HepG2 (cell line): ENCODE results near the gene DNAJB12. TPM values are rescaled to one million over a fixed set of nuclear protein-coding genes. Genes with fewer than 3 reads are reported as not detected.
A peak's percentile ranks its signal among the peaks of the same experiment; 100 is the strongest.

Experiments
- CCAR2 ChIP-seq: fragments of 200-400 bp; formaldehyde crosslinking; optimal IDR thresholded peaks from 2 replicates; pipeline ENCODE3; 2018; ENCODE audit warnings: low read depth, mild to moderate bottlenecking, low read length, moderate library complexity
- DRAP1 ChIP-seq: IDR thresholded peaks from 2 replicates; pipeline ENCODE4 v1.6.1; 2016; ENCODE audit warnings: missing genetic modification reagents, missing compliant biosample characterization
- FOXP1 ChIP-seq, 2 experiments: fragments of 450-650 bp in 1 of 2; IDR thresholded peaks; 2 replicates each; pipeline ENCODE4 v1.6.1; 2017 to 2018; ENCODE audit warnings: antibody characterized with exemption in 1 of 2
- KAT2B ChIP-seq: fragments of 150-350 bp; IDR thresholded peaks from 2 replicates; pipeline ENCODE4 v1.6.1; 2014; ENCODE audit warnings: low read depth, low read length, borderline replicate concordance
- KAT8 ChIP-seq: IDR thresholded peaks from 2 replicates; pipeline ENCODE4 v1.6.1; 2016; ENCODE audit warnings: missing genetic modification reagents, missing compliant biosample characterization
- MEIS1 ChIP-seq: sonication (generic); formaldehyde crosslinking; IDR thresholded peaks from 2 replicates; pipeline ENCODE4 v1.9.0; 2021; ENCODE audit warnings: mild to moderate bottlenecking, missing genetic modification reagents, moderate library complexity, borderline replicate concordance
- MTA1 ChIP-seq: sonication (generic); formaldehyde crosslinking; IDR thresholded peaks from 2 replicates; pipeline ENCODE4 v1.4.0; 2020; ENCODE audit warnings: missing genetic modification reagents, mild to moderate bottlenecking, borderline replicate concordance
- PHF20 ChIP-seq: sonication (generic); formaldehyde crosslinking; IDR thresholded peaks from 2 replicates; pipeline ENCODE4 v1.5.0; 2020; ENCODE audit warnings: mild to moderate bottlenecking, missing genetic modification reagents
- RARA ChIP-seq: IDR thresholded peaks from 2 replicates; pipeline ENCODE4 v1.6.1; 2016; ENCODE audit warnings: missing genetic modification reagents, missing compliant biosample characterization
- RELA ChIP-seq: sonication (generic); formaldehyde crosslinking; IDR thresholded peaks from 2 replicates; pipeline ENCODE4 v1.4.0; 2020; ENCODE audit warnings: missing genetic modification reagents
- REXO4 ChIP-seq: sonication (generic); formaldehyde crosslinking; IDR thresholded peaks from 2 replicates; pipeline ENCODE4 v1.8.0; 2022; ENCODE audit warnings: missing genetic modification reagents, mild to moderate bottlenecking, borderline replicate concordance
- SAP130 ChIP-seq: IDR thresholded peaks from 2 replicates; pipeline ENCODE4 v1.6.1; 2016; ENCODE audit warnings: low read depth
- SCMH1 ChIP-seq: sonication (generic); formaldehyde crosslinking; IDR thresholded peaks from 2 replicates; pipeline ENCODE4 v1.9.0; 2021; ENCODE audit warnings: missing genetic modification reagents, mild to moderate bottlenecking, borderline replicate concordance
- SIN3A ChIP-seq: IDR thresholded peaks from 2 replicates; pipeline ENCODE4 v1.6.1; 2011; ENCODE audit warnings: low read depth, mild to moderate bottlenecking, control low read depth, low read length, borderline replicate concordance
- ZNF101 ChIP-seq: sonication (generic); formaldehyde crosslinking; IDR thresholded peaks from 2 replicates; pipeline ENCODE4 v1.4.0; 2020; ENCODE audit warnings: mild to moderate bottlenecking, low read depth, missing genetic modification reagents, borderline replicate concordance
- ZNF317 ChIP-seq: sonication (generic); formaldehyde crosslinking; IDR thresholded peaks from 2 replicates; pipeline ENCODE4 v1.5.0; 2020; ENCODE audit warnings: mild to moderate bottlenecking, missing genetic modification reagents
- ZNF569 ChIP-seq: sonication (generic); formaldehyde crosslinking; IDR thresholded peaks from 2 replicates; pipeline ENCODE4 v1.5.0; 2020; ENCODE audit warnings: mild to moderate bottlenecking, missing genetic modification reagents, moderate library complexity, borderline replicate concordance
- ZNF878 ChIP-seq: sonication (generic); formaldehyde crosslinking; IDR thresholded peaks from 2 replicates; pipeline ENCODE4 v1.8.1; 2023; ENCODE audit warnings: mild to moderate bottlenecking, missing genetic modification reagents, moderate library complexity
- ZSCAN25 ChIP-seq: sonication (generic); formaldehyde crosslinking; IDR thresholded peaks from 2 replicates; pipeline ENCODE4 v1.8.0; 2022; ENCODE audit warnings: mild to moderate bottlenecking, missing genetic modification reagents
- polyA plus RNA-seq, 8 experiments: library from polyadenylated mRNA; depleted of rRNA in 3 of 8; stranded (reverse) in 7 of 8; unstranded in 1 of 8; fragments of >200 nt; fragmentation: Illumina TruSeq in 4 of 8; extraction: Trizol in 4 of 8; gene quantifications; 2 replicates each; pipeline versions ENCODE4 v1.2.1 to v1.2.3, GENCODE V29; 2011 to 2016; ENCODE audit warnings: low read depth in 4 of 8, missing spikeins in 1 of 8, mixed read lengths in 1 of 8; ENCODE audit not compliant: insufficient read depth in 1 of 8
- total RNA-seq, 5 experiments: library from RNA; depleted of rRNA; stranded (reverse); fragments of >200 nt; fragmentation: Illumina TruSeq; extraction: Trizol; gene quantifications; 2 replicates each; pipeline ENCODE4 v1.2.3, GENCODE V29; 2016; ENCODE audit warnings: low read depth in 1 of 5
- TF ChIP-seq, protein P1 (sequence below): sonication (generic); formaldehyde crosslinking; conservative IDR thresholded peaks from 2 replicates; pipeline ENCODE4 v1.8.0; 2022; ENCODE audit warnings: mild to moderate bottlenecking, moderate library complexity, missing genetic modification reagents
- TF ChIP-seq, protein P2 (sequence below): sonication (generic); formaldehyde crosslinking; IDR thresholded peaks from 2 replicates; pipeline ENCODE4 v1.5.1; 2020; ENCODE audit warnings: missing genetic modification reagents, mild to moderate bottlenecking, borderline replicate concordance
- TF ChIP-seq, protein P3 (sequence below): sonication (generic); formaldehyde crosslinking; IDR thresholded peaks from 2 replicates; pipeline ENCODE4 v1.4.0; 2020; ENCODE audit warnings: missing genetic modification reagents, borderline replicate concordance

Gene DNAJB12
- total and polyA plus RNA-seq, 2 of the 13 experiments (the other 11 are each of a cell fraction or from before 2014, with no cell fraction given) = 10.8 to 18.2 TPM

DNA sequence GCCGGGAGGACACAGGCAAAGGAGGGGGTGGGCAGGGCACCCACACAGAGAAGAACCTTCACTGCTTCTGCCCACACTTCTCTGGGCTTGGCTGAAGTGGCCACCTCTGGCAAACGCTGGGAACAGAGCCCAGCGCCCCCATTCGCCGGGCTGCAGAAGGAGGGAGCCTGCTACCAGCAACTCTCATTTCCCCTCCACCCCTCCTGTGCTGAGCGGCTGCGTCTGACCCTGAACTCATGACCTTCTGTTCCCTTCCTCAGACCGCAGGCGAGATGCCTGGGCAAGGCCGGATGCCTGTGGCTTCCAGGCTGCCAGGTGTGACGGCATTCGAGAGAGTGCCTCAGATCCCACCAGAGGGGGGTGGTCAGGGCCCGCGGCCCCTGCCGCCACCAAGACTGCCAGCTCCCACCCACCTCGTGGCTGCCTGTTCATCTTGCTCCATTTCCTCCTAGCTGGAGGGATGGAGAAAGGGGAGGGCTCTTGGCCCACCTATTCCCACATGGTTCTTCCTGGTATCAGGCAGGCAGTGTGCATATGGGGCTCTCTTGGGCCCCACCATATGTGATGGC, 19.8 kb downstream of the DNAJB12 start (continued):
- TF ChIP-seq, protein P1, sequence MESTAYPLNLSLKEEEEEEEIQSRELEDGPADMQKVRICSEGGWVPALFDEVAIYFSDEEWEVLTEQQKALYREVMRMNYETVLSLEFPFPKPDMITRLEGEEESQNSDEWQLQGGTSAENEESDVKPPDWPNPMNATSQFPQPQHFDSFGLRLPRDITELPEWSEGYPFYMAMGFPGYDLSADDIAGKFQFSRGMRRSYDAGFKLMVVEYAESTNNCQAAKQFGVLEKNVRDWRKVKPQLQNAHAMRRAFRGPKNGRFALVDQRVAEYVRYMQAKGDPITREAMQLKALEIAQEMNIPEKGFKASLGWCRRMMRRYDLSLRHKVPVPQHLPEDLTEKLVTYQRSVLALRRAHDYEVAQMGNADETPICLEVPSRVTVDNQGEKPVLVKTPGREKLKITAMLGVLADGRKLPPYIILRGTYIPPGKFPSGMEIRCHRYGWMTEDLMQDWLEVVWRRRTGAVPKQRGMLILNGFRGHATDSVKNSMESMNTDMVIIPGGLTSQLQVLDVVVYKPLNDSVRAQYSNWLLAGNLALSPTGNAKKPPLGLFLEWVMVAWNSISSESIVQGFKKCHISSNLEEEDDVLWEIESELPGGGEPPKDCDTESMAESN = peak; percentile 72
- no peak; the same call in 1 of the 2 replicates for TF ChIP-seq PHF20 (CRISPR knock-in tag)
- TF ChIP-seq, protein P2, sequence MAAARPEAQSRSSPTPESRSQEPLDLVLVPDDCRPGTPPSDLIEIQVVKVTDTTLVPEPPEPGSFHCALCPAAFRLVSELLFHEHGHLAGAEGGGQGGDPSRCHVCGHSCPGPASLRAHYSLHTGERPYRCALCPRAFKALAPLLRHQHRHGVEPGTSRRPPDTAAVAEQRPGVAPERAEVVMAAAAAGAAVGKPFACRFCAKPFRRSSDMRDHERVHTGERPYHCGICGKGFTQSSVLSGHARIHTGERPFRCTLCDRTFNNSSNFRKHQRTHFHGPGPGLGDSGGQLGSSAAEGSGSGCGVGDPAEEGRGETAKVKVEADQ (CRISPR knock-in tag) = no peak
- TF ChIP-seq, protein P3, sequence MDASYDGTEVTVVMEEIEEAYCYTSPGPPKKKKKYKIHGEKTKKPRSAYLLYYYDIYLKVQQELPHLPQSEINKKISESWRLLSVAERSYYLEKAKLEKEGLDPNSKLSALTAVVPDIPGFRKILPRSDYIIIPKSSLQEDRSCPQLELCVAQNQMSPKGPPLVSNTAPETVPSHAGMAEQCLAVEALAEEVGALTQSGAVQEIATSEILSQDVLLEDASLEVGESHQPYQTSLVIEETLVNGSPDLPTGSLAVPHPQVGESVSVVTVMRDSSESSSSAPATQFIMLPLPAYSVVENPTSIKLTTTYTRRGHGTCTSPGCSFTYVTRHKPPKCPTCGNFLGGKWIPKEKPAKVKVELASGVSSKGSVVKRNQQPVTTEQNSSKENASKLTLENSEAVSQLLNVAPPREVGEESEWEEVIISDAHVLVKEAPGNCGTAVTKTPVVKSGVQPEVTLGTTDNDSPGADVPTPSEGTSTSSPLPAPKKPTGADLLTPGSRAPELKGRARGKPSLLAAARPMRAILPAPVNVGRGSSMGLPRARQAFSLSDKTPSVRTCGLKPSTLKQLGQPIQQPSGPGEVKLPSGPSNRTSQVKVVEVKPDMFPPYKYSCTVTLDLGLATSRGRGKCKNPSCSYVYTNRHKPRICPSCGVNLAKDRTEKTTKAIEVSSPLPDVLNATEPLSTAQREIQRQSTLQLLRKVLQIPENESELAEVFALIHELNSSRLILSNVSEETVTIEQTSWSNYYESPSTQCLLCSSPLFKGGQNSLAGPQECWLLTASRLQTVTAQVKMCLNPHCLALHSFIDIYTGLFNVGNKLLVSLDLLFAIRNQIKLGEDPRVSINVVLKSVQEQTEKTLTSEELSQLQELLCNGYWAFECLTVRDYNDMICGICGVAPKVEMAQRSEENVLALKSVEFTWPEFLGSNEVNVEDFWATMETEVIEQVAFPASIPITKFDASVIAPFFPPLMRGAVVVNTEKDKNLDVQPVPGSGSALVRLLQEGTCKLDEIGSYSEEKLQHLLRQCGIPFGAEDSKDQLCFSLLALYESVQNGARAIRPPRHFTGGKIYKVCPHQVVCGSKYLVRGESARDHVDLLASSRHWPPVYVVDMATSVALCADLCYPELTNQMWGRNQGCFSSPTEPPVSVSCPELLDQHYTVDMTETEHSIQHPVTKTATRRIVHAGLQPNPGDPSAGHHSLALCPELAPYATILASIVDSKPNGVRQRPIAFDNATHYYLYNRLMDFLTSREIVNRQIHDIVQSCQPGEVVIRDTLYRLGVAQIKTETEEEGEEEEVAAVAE (CRISPR knock-in tag) = no peak
- TF ChIP-seq RARA = peak; percentile 97
- no peak for TF ChIP-seq FOXP1 (IDR thresholded peaks at IDR 0.05)
- peak; percentile 15; the same call in 1 of the 2 replicates for TF ChIP-seq FOXP1 (CRISPR knock-in tag; IDR thresholded peaks at IDR 0.05)
- no peak for TF ChIP-seq ZNF101 (CRISPR knock-in tag)
- TF ChIP-seq ZNF317 (CRISPR knock-in tag) = no peak
- no peak for TF ChIP-seq ZNF878 (CRISPR knock-in tag)
- no peak for TF ChIP-seq MEIS1 (CRISPR knock-in tag)
- TF ChIP-seq SIN3A = no peak
- no peak for TF ChIP-seq ZNF569
- TF ChIP-seq KAT8 (CRISPR knock-in tag) = peak; percentile 69
- no peak for TF ChIP-seq REXO4
- TF ChIP-seq MTA1 = peak; percentile 88
- peak; percentile 73 for TF ChIP-seq SAP130 (CRISPR knock-in tag)
- no peak for TF ChIP-seq CCAR2
- TF ChIP-seq DRAP1 (CRISPR knock-in tag) = peak; percentile 55; the same call in 1 of the 2 replicates
- no peak for TF ChIP-seq SCMH1
- TF ChIP-seq KAT2B = no peak
- TF ChIP-seq ZSCAN25 = no peak; the same call in 1 of the 2 replicates
- no peak for TF ChIP-seq RELA (CRISPR knock-in tag)
